GM12891 (cell line): Measurements from ENCODE around the gene CX3CL1.

Experiments
- POLR2A ChIP-seq: IDR thresholded peaks from 2 replicates; pipeline ENCODE4 v1.6.1; 2011; ENCODE audit warnings: low read depth, low read length, control low read depth
- TAF1 ChIP-seq: IDR thresholded peaks from 2 replicates; pipeline ENCODE4 v1.6.1; 2011; ENCODE audit warnings: low read depth, low read length, control low read depth

DNA sequence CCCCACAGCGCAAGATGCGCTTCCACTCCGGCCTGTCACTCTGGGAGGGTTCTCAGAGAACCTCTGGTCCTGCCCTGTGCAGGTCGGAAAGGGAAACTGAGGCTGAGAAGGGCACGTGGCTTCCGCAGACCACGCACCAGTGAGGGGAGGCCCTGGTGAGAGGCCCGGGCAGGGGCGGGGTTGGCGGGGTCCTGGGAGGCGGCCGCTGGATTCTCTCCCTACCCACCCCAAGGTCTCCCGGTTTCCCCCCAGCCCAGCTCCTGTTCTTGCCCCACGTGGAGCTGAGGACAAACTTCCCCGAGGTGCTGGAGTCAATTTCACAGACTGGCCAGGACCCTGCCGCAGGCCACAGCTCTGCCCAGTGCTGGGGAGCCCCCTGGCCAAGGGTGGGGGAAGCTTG is 43.8 kb downstream of the CX3CL1 start:
- TF ChIP-seq POLR2A (no peak), TAF1 (no peak)
